CD14-positive monocyte (primary cell): ENCODE data around the gene RPGRIP1L. TPM values are rescaled to one million over a fixed set of nuclear protein-coding genes. Genes with fewer than 3 reads are reported as not detected.

Experiments used
- DNase-seq, 3 donors: peaks; one replicate each; pipeline ENCODE4 v3.0.0-alpha.2; 2011 to 2022
- H2AFZ ChIP-seq: 2 replicates; pipeline ENCODE4 v1.6.0; 2012; ENCODE audit warnings: mild to moderate bottlenecking, low read depth, low read length, inconsistent platforms; ENCODE audit not compliant: insufficient read depth, poor library complexity, severe bottlenecking
- H3K27ac ChIP-seq, 2 donors: 1 replicate in 1 of 2; 2 replicates in 1 of 2; pipeline ENCODE4 v1.5.1; 2012 to 2013; ENCODE audit warnings: low read length in 2 of 2, control low read depth in 1 of 2, inconsistent platforms in 1 of 2, low read depth in 1 of 2, mild to moderate bottlenecking in 1 of 2
- H3K27me3 ChIP-seq, 2 donors: one replicate each; pipeline versions ENCODE4 v1.6.0 to v1.6.1; 2011 to 2013; ENCODE audit warnings: low read length in 2 of 2; ENCODE audit not compliant: control insufficient read depth in 2 of 2, insufficient read depth in 2 of 2
- H3K36me3 ChIP-seq, 2 donors: replicated peaks in 1 of 2; 1 replicate in 1 of 2; 2 replicates in 1 of 2; pipeline versions ENCODE4 v1.5.1 to v1.6.1; 2012 to 2013; ENCODE audit warnings: low read length in 2 of 2, control low read depth in 1 of 2, inconsistent platforms in 1 of 2, mild to moderate bottlenecking in 1 of 2; ENCODE audit not compliant: insufficient read depth in 2 of 2, control insufficient read depth in 1 of 2
- H3K4me1 ChIP-seq, 2 donors: 1 replicate in 1 of 2; 2 replicates in 1 of 2; pipeline versions ENCODE4 v1.5.1 to v1.6.1; 2012 to 2013; ENCODE audit warnings: low read length in 2 of 2, control low read depth in 1 of 2, inconsistent platforms in 1 of 2, mild to moderate bottlenecking in 1 of 2, moderate library complexity in 1 of 2; ENCODE audit not compliant: insufficient read depth in 2 of 2, control insufficient read depth in 1 of 2
- H3K4me2 ChIP-seq: replicated peaks from 2 replicates; pipeline ENCODE3; 2012; ENCODE audit warnings: low read length, moderate library complexity, mild to moderate bottlenecking; ENCODE audit not compliant: poor library complexity, severe bottlenecking; ENCODE audit errors: extremely low read depth
- H3K4me3 ChIP-seq, 3 experiments: fragments of 200-600 bp in 1 of 3; sonication (generic) in 1 of 3; replicated peaks in 1 of 3; 1 replicate in 2 of 3; 2 replicates in 1 of 3; pipeline ENCODE4 v1.5.1; 2011 to 2013; ENCODE audit warnings: low read length in 3 of 3, mild to moderate bottlenecking in 3 of 3, control low read depth in 2 of 3, low read depth in 2 of 3, inconsistent platforms in 1 of 3, moderate library complexity in 1 of 3
- H3K79me2 ChIP-seq: 2 replicates; pipeline ENCODE4 v1.6.0; 2012; ENCODE audit warnings: mild to moderate bottlenecking, control low read depth, inconsistent platforms, low read length, moderate library complexity; ENCODE audit not compliant: insufficient read depth
- H3K9ac ChIP-seq: 2 replicates; pipeline ENCODE4 v1.6.0; 2017; ENCODE audit warnings: low read length, mild to moderate bottlenecking; ENCODE audit not compliant: insufficient read depth, poor library complexity, severe bottlenecking
- H3K9me3 ChIP-seq, 2 donors: replicated peaks in 1 of 2; 1 replicate in 1 of 2; 2 replicates in 1 of 2; pipeline versions ENCODE4 v1.5.1 to v1.6.1; 2012 to 2013; ENCODE audit warnings: low read length in 2 of 2, control low read depth in 1 of 2; ENCODE audit not compliant: control insufficient read depth in 1 of 2, insufficient read depth in 1 of 2
- H4K20me1 ChIP-seq: 2 replicates; pipeline ENCODE4 v1.6.0; 2012; ENCODE audit warnings: mild to moderate bottlenecking, low read length, control low read depth, moderate library complexity; ENCODE audit not compliant: insufficient read depth
- H3K27ac Mint-ChIP-seq, 7 donors: one replicate each; pipeline ENCODE4 v1.8.0; 2020; ENCODE audit warnings: mild to moderate bottlenecking in 7 of 7, mixed read lengths in 7 of 7, moderate library complexity in 6 of 7, inconsistent platforms in 2 of 7
- H3K27me3 Mint-ChIP-seq, 3 donors: one replicate each; pipeline ENCODE4 v1.8.0; 2021 to 2022; ENCODE audit warnings: low read depth in 3 of 3, mild to moderate bottlenecking in 3 of 3, mixed read lengths in 3 of 3, moderate library complexity in 3 of 3, inconsistent platforms in 1 of 3
- H3K36me3 Mint-ChIP-seq, 2 donors: one replicate each; pipeline ENCODE4 v1.8.0; 2020; ENCODE audit warnings: mixed read lengths in 2 of 2, inconsistent platforms in 1 of 2, mild to moderate bottlenecking in 1 of 2
- H3K4me1 Mint-ChIP-seq: one replicate; pipeline ENCODE4 v1.8.0; 2020; ENCODE audit warnings: mild to moderate bottlenecking, mixed read lengths
- H3K4me3 Mint-ChIP-seq, 2 donors: one replicate each; pipeline ENCODE4 v1.8.0; 2020; ENCODE audit warnings: mild to moderate bottlenecking in 2 of 2, mixed read lengths in 2 of 2, moderate library complexity in 1 of 2
- H3K9me3 Mint-ChIP-seq, 7 donors: one replicate each; pipeline ENCODE4 v1.8.0; 2020 to 2022; ENCODE audit warnings: mixed read lengths in 7 of 7, mild to moderate bottlenecking in 6 of 7, moderate library complexity in 6 of 7, inconsistent platforms in 2 of 7
- CTCF ChIP-seq: fragments of 200-600 bp; IDR thresholded peaks from one replicate; pipeline ENCODE4 v1.8.0; 2022; ENCODE audit warnings: antibody characterized with exemption, mild to moderate bottlenecking
- WGBS: methylation state at CpG from one replicate; pipeline ENCODE4 v1.1.5; 2013; ENCODE audit warnings: missing lambda C conversion rate; ENCODE audit not compliant: insufficient coverage; 5-methylcytosine and 5-hydroxymethylcytosine counted together
- intact Hi-C, 2 donors: fragments of 100-400 bp; cut with micrococcal nuclease; formaldehyde crosslinking; loops; one replicate each; pipeline versions ENCODE4 v1.15.0 to v1.15.1; 2023
- polyA plus RNA-seq, 3 donors: library from polyadenylated mRNA; depleted of rRNA in 1 of 3; unstranded in 2 of 3; stranded (reverse) in 1 of 3; fragments of 300-500 nt in 2 of 3; fragments of >200 nt in 1 of 3; fragmentation: Illumina TruSeq in 2 of 3; gene quantifications; 1 replicate in 2 of 3; 2 replicates in 1 of 3; pipeline ENCODE4 v1.2.3, GENCODE V29; 2012 to 2021

The RPGRIP1L gene
- polyA plus RNA-seq, 3 donors, result 0.11 to 0.18 TPM; not detected in 1

- DNase-seq, result no peak
- H3K36me3 Mint-ChIP-seq, result peaks cover 1 to 4% of the 10 kb centered on the region in 2 donors
- H3K27ac Mint-ChIP-seq, result no peak overlapping the region
- H4K20me1 ChIP-seq, result peaks cover 4% of the 10 kb centered on the region
- no peaks in the 10 kb centered on the region for H3K9me3 ChIP-seq
- TF ChIP-seq CTCF, result no peak
- H2AFZ ChIP-seq, result no peak overlapping the region
- no peak overlapping the region for H3K4me3 Mint-ChIP-seq
- H3K36me3 ChIP-seq, result no peaks in the 10 kb centered on the region
- H3K4me2 ChIP-seq, result no peak overlapping the region
- H3K27me3 ChIP-seq, result no peaks in the 10 kb centered on the region
- intact Hi-C loops, result no loop called here
- no peak overlapping the region for H3K27ac ChIP-seq
- WGBS, result no CpG with 5 or more reads among the region's 5 CpGs
- H3K79me2 ChIP-seq, result no peaks in the 10 kb centered on the region
- H3K4me1 Mint-ChIP-seq, result peaks cover 2% of the 10 kb centered on the region
- H3K9ac ChIP-seq, result no peak overlapping the region
- H3K27me3 Mint-ChIP-seq, result no peaks in the 10 kb centered on the region
- H3K4me1 ChIP-seq, result no peaks in the 10 kb centered on the region
- no peaks in the 10 kb centered on the region for H3K9me3 Mint-ChIP-seq
- no peak overlapping the region for H3K4me3 ChIP-seq
Observed at GRCh38 chr16:53737552-53737951, 33.9 kb upstream of the RPGRIP1L start.

- H3K4me3 ChIP-seq, result no peak overlapping the region
- H3K4me3 Mint-ChIP-seq, result no peak overlapping the region
- DNase-seq, result no peak
- H3K4me1 ChIP-seq, result no peaks in the 10 kb centered on the region
- intact Hi-C loops, result no loop called here
- H3K36me3 Mint-ChIP-seq, result peaks cover 1 to 4% of the 10 kb centered on the region in 2 donors
- no peaks in the 10 kb centered on the region for H3K79me2 ChIP-seq
- no peaks in the 10 kb centered on the region for H3K9me3 ChIP-seq
- no peak overlapping the region for H3K27ac ChIP-seq
- H3K36me3 ChIP-seq, result no peaks in the 10 kb centered on the region
- 96% methylated on average over 2 of the region's 3 CpGs for WGBS
- peaks cover 4% of the 10 kb centered on the region for H4K20me1 ChIP-seq
- H3K27ac Mint-ChIP-seq, result peak overlapping the region in 1 of 7 donors; percentile 4
- H3K27me3 Mint-ChIP-seq, result no peaks in the 10 kb centered on the region
- H3K9me3 Mint-ChIP-seq, result no peaks in the 10 kb centered on the region
- no peak overlapping the region for H3K4me2 ChIP-seq
- no peak for TF ChIP-seq CTCF
- no peak overlapping the region for H2AFZ ChIP-seq
- H3K27me3 ChIP-seq, result no peaks in the 10 kb centered on the region
- no peak overlapping the region for H3K9ac ChIP-seq
- H3K4me1 Mint-ChIP-seq, result peaks cover 2% of the 10 kb centered on the region
Observed at GRCh38 chr16:53736297-53736696, 32.6 kb upstream of the RPGRIP1L start.
